ENCODE results near the gene ALMS1. TPM values are rescaled to one million over a fixed set of nuclear protein-coding genes. Genes with fewer than 3 reads are reported as not detected.
A peak's percentile ranks its signal among the peaks of the same experiment; 100 is the strongest.

The ALMS1 gene
- polyA plus RNA-seq, 1 donor (not counting 4 experiments of a cell fraction or from before 2014, with no cell fraction given) = 4.4 TPM

- H4K20me1 ChIP-seq (ENCODE audit: control insufficient read depth, extremely low read depth, insufficient read depth, low read length) = no peaks in the 10 kb centered on the region
- FAIRE-seq (no peak), DNase-seq (ENCODE audit: low read depth, low spot score) (no peak)
- peak overlapping the region; percentile 56 for H3K27ac ChIP-seq (ENCODE audit: control insufficient read depth, insufficient read depth, low read length)
- no peaks in the 10 kb centered on the region for H3K9me3 ChIP-seq (ENCODE audit: control insufficient read depth, low read depth, low read length)
- no peaks in the 10 kb centered on the region for H3K9me1 ChIP-seq (ENCODE audit: control insufficient read depth, extremely low read depth, insufficient read depth, low read length)
- H3K4me2 ChIP-seq (ENCODE audit: control insufficient read depth, extremely low read depth, insufficient read depth, low read depth, low read length) = peak overlapping the region; percentile 86
- peak overlapping the region; percentile 88 for H3K9ac ChIP-seq (ENCODE audit: control insufficient read depth, extremely low read depth, insufficient read depth, low read length)
- H3K79me2 ChIP-seq (ENCODE audit: control insufficient read depth, insufficient read depth, low read length) = peaks cover 3% of the 10 kb centered on the region
- dilution Hi-C loops (cut with MboI; ENCODE audit: extremely low pct_ligation_motif_present, low sequenced_read_pairs) = no loop called here
- H3K4me3 ChIP-seq (ENCODE audit: control insufficient read depth in 2 of 3, extremely low read depth in 1 of 3, insufficient read depth in 2 of 3, low read depth in 1 of 3, low read length in 3 of 3) = peak overlapping the region; percentile 62 to 95 (median 88)
- H3K36me3 ChIP-seq (ENCODE audit: control insufficient read depth in 2 of 2, extremely low read depth in 1 of 2, insufficient read depth in 2 of 2, low read length in 2 of 2) = no peaks in the 10 kb centered on the region
- no peak for TF ChIP-seq CTCF (optimal IDR thresholded peaks at IDR 0.05 in 1 of 3, IDR thresholded peaks at IDR 0.05 in 1 of 3, conservative IDR thresholded peaks at IDR 0.05 in 1 of 3; ENCODE audit: extremely low read depth in 1 of 3, insufficient read depth in 2 of 3, low read length in 3 of 3)
- no peak for TF ChIP-seq EZH2 (IDR thresholded peaks at IDR 0.05; ENCODE audit: low read length)
- H2AFZ ChIP-seq (ENCODE audit: control insufficient read depth, low read length) = peak overlapping the region; percentile 97
- H3K4me1 ChIP-seq (ENCODE audit: control insufficient read depth, extremely low read depth, insufficient read depth, low read length) = peaks cover 3% of the 10 kb centered on the region
- H3K27me3 ChIP-seq (ENCODE audit: control insufficient read depth, extremely low read depth, insufficient read depth, low read length) = peaks cover 4% of the 10 kb centered on the region
Observed at GRCh38 chr2:73386342-73386868, 769 bp downstream of the ALMS1 start.

GRCh38 chr2:73386894-73387636 is 1.4 kb downstream of the ALMS1 start:
- H3K27ac ChIP-seq (ENCODE audit: control insufficient read depth, insufficient read depth, low read length) = no peak overlapping the region
- H3K4me3 ChIP-seq (ENCODE audit: control insufficient read depth in 2 of 3, extremely low read depth in 1 of 3, insufficient read depth in 2 of 3, low read depth in 1 of 3, low read length in 3 of 3) = peak overlapping the region; percentile 62 to 95 (median 88)
- FAIRE-seq (no peak), DNase-seq (ENCODE audit: low read depth, low spot score) (no peak)
- peak overlapping the region; percentile 97 for H2AFZ ChIP-seq (ENCODE audit: control insufficient read depth, low read length)
- H3K9ac ChIP-seq (ENCODE audit: control insufficient read depth, extremely low read depth, insufficient read depth, low read length) = peak overlapping the region; percentile 88
- no peaks in the 10 kb centered on the region for H3K9me1 ChIP-seq (ENCODE audit: control insufficient read depth, extremely low read depth, insufficient read depth, low read length)
- TF ChIP-seq EZH2 (IDR thresholded peaks at IDR 0.05; ENCODE audit: low read length) (no peak), CTCF (optimal IDR thresholded peaks at IDR 0.05 in 1 of 3, IDR thresholded peaks at IDR 0.05 in 1 of 3, conservative IDR thresholded peaks at IDR 0.05 in 1 of 3; ENCODE audit: extremely low read depth in 1 of 3, insufficient read depth in 2 of 3, low read length in 3 of 3) (no peak)
- H3K36me3 ChIP-seq (ENCODE audit: control insufficient read depth in 2 of 2, extremely low read depth in 1 of 2, insufficient read depth in 2 of 2, low read length in 2 of 2) = no peaks in the 10 kb centered on the region
- H3K79me2 ChIP-seq (ENCODE audit: control insufficient read depth, insufficient read depth, low read length) = peaks cover 3% of the 10 kb centered on the region
- dilution Hi-C loops (cut with MboI; ENCODE audit: extremely low pct_ligation_motif_present, low sequenced_read_pairs) = no loop called here
- H4K20me1 ChIP-seq (ENCODE audit: control insufficient read depth, extremely low read depth, insufficient read depth, low read length) = no peaks in the 10 kb centered on the region
- H3K4me1 ChIP-seq (ENCODE audit: control insufficient read depth, extremely low read depth, insufficient read depth, low read length) = peaks cover 3% of the 10 kb centered on the region
- no peaks in the 10 kb centered on the region for H3K27me3 ChIP-seq (ENCODE audit: control insufficient read depth, extremely low read depth, insufficient read depth, low read length)
- peak overlapping the region; percentile 86 for H3K4me2 ChIP-seq (ENCODE audit: control insufficient read depth, extremely low read depth, insufficient read depth, low read depth, low read length)
- no peaks in the 10 kb centered on the region for H3K9me3 ChIP-seq (ENCODE audit: control insufficient read depth, low read depth, low read length)

Data from keratinocyte (primary cell).